PFSK-1 (cell line): ENCODE measurements around the gene CATSPERE.

Source experiments
- POLR2AphosphoS5 ChIP-seq: IDR thresholded peaks from 2 replicates; pipeline ENCODE4 v1.6.1; 2012; ENCODE audit warnings: low read depth, mild to moderate bottlenecking, control low read depth, low read length, moderate library complexity
- REST ChIP-seq, 2 experiments: IDR thresholded peaks; 2 replicates each; pipeline versions ENCODE4 v1.6.1 to v1.8.0; 2011 to 2012; ENCODE audit warnings: low read depth in 2 of 2, low read length in 2 of 2, control low read depth in 1 of 2, inconsistent platforms in 1 of 2, mild to moderate bottlenecking in 1 of 2, moderate library complexity in 1 of 2; ENCODE audit not compliant: insufficient read depth in 1 of 2

DNA sequence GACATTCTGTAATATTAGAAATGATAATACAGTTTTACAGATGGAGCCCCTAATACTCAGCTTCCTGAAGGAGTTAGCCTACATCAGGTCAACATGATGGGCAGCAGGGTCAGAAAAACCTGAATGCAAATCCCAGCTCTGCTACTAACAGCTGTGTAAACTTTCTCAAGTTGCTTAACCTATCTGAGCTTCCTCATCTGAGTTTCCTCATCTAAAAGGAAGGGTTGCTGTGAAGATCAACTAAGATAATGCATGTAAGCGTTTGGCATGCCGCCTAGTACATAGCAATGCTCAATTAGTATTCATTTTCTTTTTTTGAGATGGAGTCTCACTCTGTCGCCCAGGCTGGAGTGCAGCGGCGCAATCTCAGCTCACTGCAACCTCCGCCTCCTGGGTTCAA, 173.5 kb downstream of the CATSPERE start:
- TF ChIP-seq POLR2AphosphoS5 (no peak), REST (IDR thresholded peaks at IDR 0.05; ENCODE audit: insufficient read depth in 1 of 2, low read depth in 2 of 2, low read length in 2 of 2) (no peak)
